ENCODE measurements around the gene C16orf78.

DNA sequence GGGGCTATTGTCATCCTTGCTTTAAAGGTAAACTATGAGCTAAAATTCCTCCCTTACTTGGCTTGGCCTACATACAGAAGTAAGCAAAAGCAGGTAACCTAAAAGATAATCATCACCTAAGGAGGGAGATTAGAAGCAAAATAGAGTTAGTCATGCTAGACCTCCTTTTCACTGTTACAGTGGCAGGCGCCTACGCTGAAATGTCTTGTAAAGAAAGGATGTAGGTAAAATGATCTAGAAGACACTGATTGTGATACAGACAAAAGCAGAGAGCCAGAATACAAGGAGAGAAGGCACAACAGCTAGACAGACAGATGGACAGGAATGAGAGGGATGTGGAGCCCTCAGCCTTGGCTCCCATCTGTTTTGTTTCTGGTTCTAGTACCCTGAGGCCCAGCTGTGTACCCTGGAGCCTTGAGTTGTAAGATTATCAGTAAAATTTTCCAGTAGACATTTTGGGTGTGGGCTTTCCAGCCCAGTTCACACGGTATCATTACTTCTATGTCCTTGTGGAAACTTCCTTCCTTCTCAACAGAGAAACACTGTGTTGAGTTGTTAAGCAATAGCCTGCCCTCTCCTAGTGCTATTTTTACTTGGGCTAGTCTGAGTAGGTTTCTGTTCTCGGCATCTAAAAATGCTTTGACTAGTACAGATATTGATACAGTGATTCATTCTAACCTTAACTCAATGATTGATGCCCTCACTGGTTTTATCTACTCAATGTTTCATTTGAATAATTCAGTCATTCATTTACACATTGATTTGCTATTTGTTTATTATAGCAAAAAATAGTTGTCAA is 7.7 kb upstream of the C16orf78 start:
- TF ChIP-seq POLR2A (IDR thresholded peaks at IDR 0.05) (no peak), EP300 (IDR thresholded peaks at IDR 0.05) (no peak), POLR2AphosphoS5 (IDR thresholded peaks at IDR 0.05) (no peak)
- TF ChIP-seq, protein P1, sequence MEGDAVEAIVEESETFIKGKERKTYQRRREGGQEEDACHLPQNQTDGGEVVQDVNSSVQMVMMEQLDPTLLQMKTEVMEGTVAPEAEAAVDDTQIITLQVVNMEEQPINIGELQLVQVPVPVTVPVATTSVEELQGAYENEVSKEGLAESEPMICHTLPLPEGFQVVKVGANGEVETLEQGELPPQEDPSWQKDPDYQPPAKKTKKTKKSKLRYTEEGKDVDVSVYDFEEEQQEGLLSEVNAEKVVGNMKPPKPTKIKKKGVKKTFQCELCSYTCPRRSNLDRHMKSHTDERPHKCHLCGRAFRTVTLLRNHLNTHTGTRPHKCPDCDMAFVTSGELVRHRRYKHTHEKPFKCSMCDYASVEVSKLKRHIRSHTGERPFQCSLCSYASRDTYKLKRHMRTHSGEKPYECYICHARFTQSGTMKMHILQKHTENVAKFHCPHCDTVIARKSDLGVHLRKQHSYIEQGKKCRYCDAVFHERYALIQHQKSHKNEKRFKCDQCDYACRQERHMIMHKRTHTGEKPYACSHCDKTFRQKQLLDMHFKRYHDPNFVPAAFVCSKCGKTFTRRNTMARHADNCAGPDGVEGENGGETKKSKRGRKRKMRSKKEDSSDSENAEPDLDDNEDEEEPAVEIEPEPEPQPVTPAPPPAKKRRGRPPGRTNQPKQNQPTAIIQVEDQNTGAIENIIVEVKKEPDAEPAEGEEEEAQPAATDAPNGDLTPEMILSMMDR (IDR thresholded peaks at IDR 0.05) = no peak

Data from gastroesophageal sphincter (tissue), 3 donors.